NCI-H2227 treated with DMSO at 0.1 percent for 48 hours (cell line): ENCODE data around the gene OR4D2.

Source experiments
- DNase-seq: peaks from one replicate; lab custom pipeline; 2025; lab: John Stamatoyannopoulos, UW

OR4D2 gene

GRCh38 chr17:58210922-58211321 lies 44.1 kb downstream of the OR4D2 start:
- DNase-seq = no peak

GRCh38 chr17:58215685-58216084 lies 48.9 kb downstream of the OR4D2 start:
- DNase-seq = no peak

- DNase-seq = no peak
Measured at GRCh38 chr17:58217766-58218165, 51.0 kb downstream of the OR4D2 start.

GRCh38 chr17:58219007-58219788 lies 52.4 kb downstream of the OR4D2 start, which contains the start of gene MKS1:
Gene MKS1 (minus strand): TSS chr17:58219255. CDS start chr17:58219230, 25 bp downstream.
- peak; percentile 85 for DNase-seq

GRCh38 chr17:58219789-58220183 lies 53.0 kb downstream of the OR4D2 start:
- no peak for DNase-seq
